GM19043 (cell line): ENCODE measurements around the gene DNAJB7.
"Not testable (repeated sequence)": the region's sequence is repeated elsewhere in the genome, so short reads cannot be mapped to it uniquely, and the experiment has no call there.

Source experiments
- ATAC-seq: cut with Tn5 transposase; IDR thresholded peaks from one replicate; pipeline ENCODE4 v1.9.1; 2021; ENCODE audit warnings: low read depth; ENCODE audit not compliant: unreplicated experiment

DNAJB7 gene

DNA sequence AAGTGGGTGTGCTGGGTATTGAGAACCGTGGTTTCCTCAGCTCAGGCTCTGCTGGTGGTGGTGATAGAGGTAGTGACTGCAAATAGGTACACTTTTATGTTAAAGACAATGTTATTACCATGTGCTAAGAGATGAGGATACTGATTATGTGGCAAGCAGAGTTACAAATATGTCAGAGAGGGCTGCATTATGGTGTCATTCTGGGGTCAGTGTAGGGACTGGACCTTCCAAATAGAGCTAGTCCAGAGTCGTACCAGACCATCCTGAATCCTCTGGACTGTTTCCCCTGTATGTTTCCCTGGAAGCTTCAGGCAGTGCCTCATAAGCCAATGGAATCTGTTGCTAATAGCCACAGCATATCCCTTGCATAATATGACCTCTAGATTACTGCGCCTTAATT lies at the start of gene DNAJB7:
TSS of gene DNAJB7 (minus strand) at position 101 of the 400 bp plus-strand sequence. CDS start 119 bp downstream, outside the sequence.
- ATAC-seq = no peak

GRCh38 chr22:40908895-40909294 lies 47.0 kb upstream of the DNAJB7 start:
- no peak for ATAC-seq

DNA sequence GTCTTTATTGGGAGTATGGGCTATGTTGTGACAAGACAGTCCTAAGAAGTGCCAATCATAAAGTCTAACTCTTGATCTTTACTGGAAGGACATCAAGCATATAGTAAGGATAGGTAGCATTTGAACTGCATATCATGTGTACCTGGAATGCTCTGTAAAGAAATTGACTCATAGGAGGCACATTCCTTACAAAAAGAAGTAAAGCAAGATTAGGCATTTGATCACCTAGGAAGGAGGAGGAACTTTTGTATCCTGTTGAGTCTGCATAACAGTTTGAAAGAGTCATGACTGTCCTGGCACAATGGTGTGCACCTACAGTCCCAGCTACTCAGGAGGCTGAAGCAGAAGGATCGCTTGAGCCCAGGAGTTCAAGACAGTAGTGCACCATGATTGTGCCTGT lies 42.2 kb upstream of the DNAJB7 start:
- ATAC-seq = no peak

- ATAC-seq = no peak
Observed at GRCh38 chr22:40898850-40899357, 37.0 kb upstream of the DNAJB7 start.

DNA sequence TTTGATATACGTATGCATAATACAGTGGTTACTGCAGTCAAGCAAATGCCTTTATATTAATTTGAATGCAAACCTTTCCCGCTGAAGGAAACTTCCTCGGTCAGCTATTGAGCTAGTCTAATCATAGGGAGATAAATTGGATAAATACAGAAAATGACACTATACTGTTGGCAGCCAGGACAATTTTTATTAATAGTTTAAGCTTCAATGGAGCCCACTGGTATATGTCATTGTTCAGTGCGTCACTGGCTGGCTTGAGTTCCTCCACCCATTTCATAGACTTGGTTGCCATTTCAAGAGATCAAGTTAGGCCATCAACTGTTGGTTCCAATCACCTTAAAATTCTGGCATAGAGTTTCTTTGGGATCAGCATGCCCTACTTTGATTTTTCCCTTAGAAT lies 32.5 kb upstream of the DNAJB7 start:
- no peak for ATAC-seq

DNA sequence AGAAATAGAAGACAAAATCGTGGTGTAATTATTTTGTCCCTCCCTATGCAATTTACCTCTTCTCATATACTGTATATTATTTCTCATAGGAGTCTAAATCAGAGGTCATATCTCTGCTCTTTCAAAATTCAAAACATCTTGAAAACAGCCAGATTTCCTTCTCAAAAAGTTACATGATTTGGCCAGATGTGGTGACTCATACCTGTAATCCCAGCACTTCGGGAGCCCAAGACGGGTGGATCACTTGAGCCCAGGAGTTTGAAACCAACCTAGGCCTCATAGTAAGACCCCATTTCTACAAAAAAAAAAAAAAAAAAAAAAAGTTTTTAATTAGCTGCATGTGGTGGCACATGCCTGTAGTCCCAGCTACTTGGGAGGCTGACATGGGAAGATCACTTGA lies 29.0 kb upstream of the DNAJB7 start:
- no peak for ATAC-seq

GRCh38 chr22:40889116-40889515 lies 27.2 kb upstream of the DNAJB7 start:
- ATAC-seq = no peak

DNA sequence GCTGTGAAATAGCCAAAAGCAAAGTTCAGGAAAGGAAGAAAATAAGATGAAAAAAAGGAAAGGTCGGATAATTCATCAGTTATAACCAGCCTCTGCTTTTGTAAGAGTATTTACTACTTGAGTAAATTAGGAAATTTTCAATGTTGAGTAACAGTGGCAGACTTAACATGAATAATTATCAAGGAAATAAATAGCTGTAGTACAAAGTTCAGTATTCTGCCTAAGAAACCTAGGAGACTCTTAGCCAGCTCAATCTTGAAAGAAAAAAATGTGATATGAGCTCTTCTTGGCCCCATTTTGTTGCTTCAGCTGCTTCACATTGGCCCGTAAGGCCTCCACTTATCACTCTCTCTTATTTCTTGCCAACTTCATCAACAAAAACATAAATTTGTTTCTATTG lies 17.0 kb upstream of the DNAJB7 start:
- ATAC-seq = no peak

GRCh38 chr22:40877488-40877887 lies 15.6 kb upstream of the DNAJB7 start:
- ATAC-seq = no peak

DNA sequence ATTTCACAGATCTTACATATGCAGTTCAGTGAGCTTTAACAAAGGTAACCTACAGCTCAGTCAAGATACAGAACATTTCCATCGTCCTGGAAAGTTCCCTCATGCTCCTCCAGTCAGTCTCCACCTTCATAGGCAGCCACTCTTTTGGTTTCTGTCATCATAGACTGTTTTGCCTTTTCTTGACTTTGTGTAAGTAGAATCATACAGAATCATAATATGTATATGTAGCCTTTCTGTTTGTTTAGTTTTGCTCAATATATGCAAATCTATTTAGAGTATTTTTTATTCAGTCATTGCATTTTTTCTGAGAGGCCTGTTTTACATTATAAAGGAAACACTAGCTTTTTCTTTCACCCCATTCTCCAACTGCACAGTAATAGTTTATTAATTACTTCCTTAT lies 15.0 kb upstream of the DNAJB7 start:
- no peak for ATAC-seq

- no peak for ATAC-seq
Observed at GRCh38 chr22:40875111-40875510, 13.2 kb upstream of the DNAJB7 start.

DNA sequence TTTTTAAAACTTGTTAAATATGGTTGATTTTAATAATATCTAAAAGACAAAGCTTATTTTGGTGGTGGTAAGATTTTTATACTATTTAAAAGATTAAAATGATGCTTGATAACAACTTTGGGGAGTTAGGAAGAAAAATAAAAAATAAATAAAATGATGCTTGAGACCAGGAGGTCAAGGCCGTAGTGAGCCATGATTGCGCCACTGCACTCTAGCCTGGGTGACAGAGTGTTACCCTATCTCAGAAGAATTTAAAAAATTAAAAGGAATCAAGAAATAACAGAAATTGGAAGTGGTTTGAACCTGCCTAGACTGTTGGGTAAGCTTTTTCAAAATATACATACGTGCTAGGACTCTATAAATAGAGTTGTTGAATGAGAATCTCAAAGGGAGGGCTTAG lies 12.1 kb upstream of the DNAJB7 start:
- ATAC-seq = no peak

DNA sequence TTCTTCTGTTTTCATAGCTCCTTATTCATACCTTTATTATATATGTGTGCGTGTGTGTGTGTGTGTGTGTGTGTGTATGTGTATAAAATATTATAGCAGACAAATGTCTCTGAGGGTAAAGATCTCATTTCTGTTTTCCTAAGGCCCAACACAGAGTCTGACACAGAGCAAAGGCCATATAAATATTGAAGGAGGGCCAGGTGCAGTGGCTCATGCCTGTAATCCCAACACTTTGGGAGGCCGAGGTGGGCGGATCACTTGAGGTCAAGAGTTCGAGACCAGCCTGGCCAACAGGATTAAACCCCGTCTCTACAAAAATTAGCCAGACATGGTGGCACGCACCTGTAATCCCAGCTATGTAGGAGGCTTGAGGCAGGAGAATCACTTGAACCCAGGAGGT lies 6.5 kb upstream of the DNAJB7 start:
- ATAC-seq = not testable (repeated sequence)

GRCh38 chr22:40867109-40867508 lies 5.2 kb upstream of the DNAJB7 start:
- no peak for ATAC-seq

DNA sequence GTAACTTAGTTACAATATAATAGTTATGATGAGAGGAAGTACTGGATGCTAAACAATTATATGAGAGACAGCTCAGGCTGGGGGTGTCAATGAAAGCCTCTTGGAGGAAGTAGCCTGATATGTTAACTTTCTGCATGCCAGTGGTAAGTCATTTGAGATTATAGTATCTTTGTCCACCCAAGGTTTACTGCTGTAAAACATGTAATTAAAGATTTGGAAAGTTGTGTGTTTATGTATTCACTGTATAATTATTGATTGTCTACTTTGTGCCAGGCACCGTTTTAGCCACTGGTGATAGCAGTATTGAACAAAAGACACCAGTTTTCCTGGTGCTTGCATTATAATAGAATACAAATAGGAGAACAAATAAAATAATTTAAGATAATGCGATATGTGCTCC lies 624 bp upstream of the DNAJB7 start:
- no peak for ATAC-seq

DNA sequence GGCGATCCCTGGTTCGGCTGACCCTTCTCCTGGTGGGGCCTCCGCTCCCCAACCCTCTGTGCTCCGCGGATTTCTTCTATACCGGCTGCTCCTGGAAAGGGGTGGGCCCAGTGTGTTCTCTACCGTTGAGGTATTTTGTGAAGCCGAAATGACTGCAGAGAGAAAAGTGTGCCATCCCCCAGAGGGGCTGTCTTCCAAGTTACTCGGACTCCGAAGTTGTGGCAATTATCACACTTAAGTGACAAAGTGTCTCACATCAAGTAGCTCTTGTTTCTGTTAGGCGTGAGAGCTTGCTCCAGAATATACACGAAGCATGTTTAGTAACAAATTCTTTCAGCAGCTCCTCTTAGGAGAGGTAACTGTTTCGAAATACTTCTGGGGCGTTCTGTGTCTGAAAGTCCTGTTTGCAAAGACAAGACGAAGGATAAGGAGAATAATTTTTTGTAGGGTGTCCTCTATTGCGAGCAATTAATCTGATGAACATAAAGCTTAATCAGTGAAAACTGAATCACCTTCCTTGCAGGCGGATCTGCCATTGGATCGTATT lies 4.5 kb downstream of the DNAJB7 start:
- ATAC-seq = no peak

GRCh38 chr22:40856513-40857308 lies 5.2 kb downstream of the DNAJB7 start, which contains the start of the genes ST13 and XPNPEP3:
ST13 (minus strand) TSS chr22:40856639; CDS start chr22:40856540, 99 bp downstream.
XPNPEP3 (plus strand) TSS chr22:40857148; CDS start chr22:40857182, 34 bp downstream.
- ATAC-seq = peak; percentile 82

- ATAC-seq = no peak
Observed at GRCh38 chr22:40855979-40856512, 5.9 kb downstream of the DNAJB7 start.

- no peak for ATAC-seq
Observed at GRCh38 chr22:40855071-40855978, 6.6 kb downstream of the DNAJB7 start.

- ATAC-seq = no peak
Observed at GRCh38 chr22:40853961-40854360, 8.0 kb downstream of the DNAJB7 start.

DNA sequence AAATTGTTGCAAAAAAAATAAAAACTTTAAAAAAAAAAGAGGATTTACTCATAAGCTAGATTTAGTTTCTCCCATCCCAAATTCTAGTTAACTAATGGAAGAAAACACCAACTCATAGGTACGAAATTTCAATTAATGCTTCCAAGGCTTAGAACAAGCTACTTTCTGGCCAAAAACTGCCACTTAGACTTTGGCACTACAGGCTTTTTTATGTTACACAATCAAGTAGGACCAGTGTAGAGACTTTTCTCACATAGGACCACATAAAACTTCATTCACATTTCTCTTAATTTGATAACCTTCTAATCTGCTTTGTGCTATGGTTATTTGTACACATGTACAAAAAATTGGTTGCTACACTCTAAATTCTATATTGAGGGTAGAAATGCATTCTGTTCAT lies 8.6 kb downstream of the DNAJB7 start:
- ATAC-seq = no peak
